Activated naive CD8-positive, alpha-beta T cell (primary cell): ENCODE measurements around the gene C15orf39.
"Not testable (repeated sequence)": the region's sequence is repeated elsewhere in the genome, so short reads cannot be mapped to it uniquely, and the experiment has no call there.

Source experiments
- H3K27ac Mint-ChIP-seq: one replicate; pipeline ENCODE4 v1.8.0; 2021; ENCODE audit warnings: mixed read lengths
- H3K27me3 Mint-ChIP-seq: one replicate; pipeline ENCODE4 v1.8.0; 2021; ENCODE audit warnings: mixed read lengths
- H3K36me3 Mint-ChIP-seq: one replicate; pipeline ENCODE4 v1.8.0; 2021; ENCODE audit warnings: mixed read lengths
- H3K4me1 Mint-ChIP-seq: one replicate; pipeline ENCODE4 v1.8.0; 2021; ENCODE audit warnings: low read depth, mixed read lengths
- H3K4me3 Mint-ChIP-seq: one replicate; pipeline ENCODE4 v1.8.0; 2021; ENCODE audit warnings: mild to moderate bottlenecking, mixed read lengths
- H3K9me3 Mint-ChIP-seq: one replicate; pipeline ENCODE4 v1.8.0; 2021; ENCODE audit warnings: low read depth, mixed read lengths

C15orf39 gene

DNA sequence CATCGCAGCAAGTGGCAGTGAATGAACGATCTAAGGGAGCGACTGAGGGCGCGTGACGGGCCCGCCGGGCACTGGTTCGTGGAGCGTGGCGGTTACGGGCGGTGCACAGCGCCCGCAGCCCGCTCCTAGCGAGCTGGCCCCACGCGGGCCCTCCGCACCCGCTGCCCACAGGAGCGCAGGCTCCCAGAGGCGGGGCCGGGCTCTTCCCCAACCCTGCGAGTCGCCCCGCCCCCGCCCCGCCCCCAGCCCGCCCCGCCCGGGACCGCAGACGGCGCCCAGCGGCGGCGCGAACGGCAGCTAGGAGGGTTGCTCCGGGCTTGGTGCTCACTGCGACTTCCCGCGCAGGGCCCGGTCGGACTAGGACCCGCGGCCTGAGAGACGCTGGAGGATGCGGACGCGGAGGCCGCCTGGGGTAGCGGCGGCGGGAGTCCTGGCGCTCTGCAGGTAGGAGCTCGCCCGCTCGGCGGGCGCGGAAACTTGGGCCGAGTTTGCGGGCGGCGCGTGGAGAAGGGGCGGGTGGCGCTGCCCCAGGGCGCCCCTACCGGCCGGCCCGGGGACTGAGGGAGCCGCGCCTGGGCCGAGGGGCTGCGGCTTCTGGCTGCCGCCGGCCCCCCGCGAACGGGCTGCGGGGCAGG is at the start of gene C15orf39:
Gene C15orf39 (plus strand): TSS at position 267 of the 635 bp plus-strand sequence. CDS start 4,167 bp downstream, outside the sequence.
- Mint-ChIP-seq H3K4me1 (peaks cover 41% of the 10 kb centered on the region), H3K27me3 (no peaks in the 10 kb centered on the region), H3K9me3 (no peaks in the 10 kb centered on the region), H3K4me3 (peak within 1 kb of the TSS; percentile 95), H3K36me3 (no peaks in the 10 kb centered on the region), H3K27ac (peak within 1 kb of the TSS; percentile 93)

- no peak overlapping the region for H3K4me3 Mint-ChIP-seq
- no peaks in the 10 kb centered on the region for H3K27me3 Mint-ChIP-seq
- H3K9me3 Mint-ChIP-seq: no peaks in the 10 kb centered on the region
- H3K36me3 Mint-ChIP-seq: no peaks in the 10 kb centered on the region
- no peak overlapping the region for H3K27ac Mint-ChIP-seq
- peaks cover 12% of the 10 kb centered on the region for H3K4me1 Mint-ChIP-seq
Observed at GRCh38 chr15:75152382-75153079, 49.2 kb upstream of the C15orf39 start.

GRCh38 chr15:75153087-75153486 is 48.6 kb upstream of the C15orf39 start:
- H3K9me3 Mint-ChIP-seq: no peaks in the 10 kb centered on the region
- no peaks in the 10 kb centered on the region for H3K36me3 Mint-ChIP-seq
- no peaks in the 10 kb centered on the region for H3K27me3 Mint-ChIP-seq
- H3K27ac Mint-ChIP-seq: no peak overlapping the region
- peaks cover 12% of the 10 kb centered on the region for H3K4me1 Mint-ChIP-seq
- H3K4me3 Mint-ChIP-seq: no peak overlapping the region

DNA sequence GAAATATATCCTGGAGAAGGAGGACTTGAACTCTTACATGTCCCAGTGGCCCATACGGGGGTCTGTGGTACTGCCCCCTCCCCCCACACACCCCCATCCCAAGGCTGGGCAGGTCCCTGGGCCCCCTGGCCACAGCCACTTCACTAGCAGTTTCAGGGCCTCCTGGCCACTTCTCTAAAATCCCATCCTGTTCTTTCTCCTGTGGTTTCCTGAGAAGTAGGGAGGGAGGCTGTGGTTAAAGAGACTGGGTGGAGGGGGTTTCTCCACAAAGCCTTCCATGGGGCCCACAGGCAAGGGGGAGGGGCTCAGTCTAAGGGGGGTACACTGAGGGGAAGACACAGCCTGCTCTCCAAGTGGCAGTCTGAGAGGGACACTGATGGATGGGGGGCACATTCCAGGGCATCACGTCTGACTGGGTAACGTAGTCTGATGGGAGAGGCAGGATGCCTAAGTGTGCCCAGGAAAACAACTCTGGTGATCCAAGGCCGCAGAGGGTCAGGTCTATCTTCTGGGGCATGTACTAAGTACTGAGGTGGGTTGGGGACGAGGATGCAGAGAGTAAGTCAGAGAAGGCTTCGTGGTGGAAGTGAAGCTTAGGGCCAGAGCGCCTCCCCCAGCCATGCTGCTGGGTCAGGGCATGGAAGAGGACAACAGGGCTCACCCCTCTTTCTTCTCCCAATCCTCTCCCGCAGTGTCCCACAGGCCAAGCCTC is 48.0 kb upstream of the C15orf39 start:
- no peaks in the 10 kb centered on the region for H3K9me3 Mint-ChIP-seq
- no peak overlapping the region for H3K4me3 Mint-ChIP-seq
- peaks cover 12% of the 10 kb centered on the region for H3K4me1 Mint-ChIP-seq
- H3K27me3 Mint-ChIP-seq: no peaks in the 10 kb centered on the region
- no peak overlapping the region for H3K27ac Mint-ChIP-seq
- H3K36me3 Mint-ChIP-seq: no peaks in the 10 kb centered on the region

- H3K27ac Mint-ChIP-seq: no peak overlapping the region
- no peaks in the 10 kb centered on the region for H3K27me3 Mint-ChIP-seq
- H3K4me1 Mint-ChIP-seq: peaks cover 12% of the 10 kb centered on the region
- no peaks in the 10 kb centered on the region for H3K36me3 Mint-ChIP-seq
- no peak overlapping the region for H3K4me3 Mint-ChIP-seq
- no peaks in the 10 kb centered on the region for H3K9me3 Mint-ChIP-seq
Observed at GRCh38 chr15:75154461-75155062, 47.1 kb upstream of the C15orf39 start.

GRCh38 chr15:75156326-75157215 is 45.1 kb upstream of the C15orf39 start:
- Mint-ChIP-seq H3K27ac (no peak overlapping the region), H3K4me1 (peaks cover 5% of the 10 kb centered on the region), H3K36me3 (no peaks in the 10 kb centered on the region), H3K4me3 (no peak overlapping the region), H3K27me3 (no peaks in the 10 kb centered on the region), H3K9me3 (no peaks in the 10 kb centered on the region)

DNA sequence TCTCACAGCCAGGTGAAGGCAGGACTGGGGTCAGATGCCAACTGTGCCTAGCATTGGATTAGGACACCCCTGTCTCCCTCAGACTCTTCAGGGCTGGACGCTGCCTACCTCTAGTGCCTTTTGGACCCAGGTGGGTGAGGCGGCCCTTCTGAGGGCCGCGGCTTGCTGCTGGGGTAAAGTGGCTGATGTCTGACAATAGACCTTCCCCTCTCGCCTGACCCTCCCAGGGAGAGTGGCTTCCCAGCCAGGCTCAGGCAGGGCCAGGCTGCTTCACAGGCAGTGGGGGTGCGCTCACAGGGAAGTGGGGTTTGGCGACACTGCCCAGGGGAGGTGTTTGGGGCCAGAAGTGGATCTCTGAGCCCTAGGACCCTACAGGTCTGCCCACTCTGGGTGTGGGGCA is 43.3 kb upstream of the C15orf39 start:
- Mint-ChIP-seq H3K4me1 (peaks cover 5% of the 10 kb centered on the region), H3K36me3 (no peaks in the 10 kb centered on the region), H3K4me3 (no peak overlapping the region), H3K27ac (no peak overlapping the region), H3K9me3 (no peaks in the 10 kb centered on the region), H3K27me3 (no peaks in the 10 kb centered on the region)

- Mint-ChIP-seq H3K4me3 (no peak overlapping the region), H3K9me3 (no peaks in the 10 kb centered on the region), H3K27ac (no peak overlapping the region), H3K27me3 (no peaks in the 10 kb centered on the region), H3K4me1 (peaks cover 1% of the 10 kb centered on the region), H3K36me3 (no peaks in the 10 kb centered on the region)
Observed at GRCh38 chr15:75159244-75159643, 42.4 kb upstream of the C15orf39 start.

DNA sequence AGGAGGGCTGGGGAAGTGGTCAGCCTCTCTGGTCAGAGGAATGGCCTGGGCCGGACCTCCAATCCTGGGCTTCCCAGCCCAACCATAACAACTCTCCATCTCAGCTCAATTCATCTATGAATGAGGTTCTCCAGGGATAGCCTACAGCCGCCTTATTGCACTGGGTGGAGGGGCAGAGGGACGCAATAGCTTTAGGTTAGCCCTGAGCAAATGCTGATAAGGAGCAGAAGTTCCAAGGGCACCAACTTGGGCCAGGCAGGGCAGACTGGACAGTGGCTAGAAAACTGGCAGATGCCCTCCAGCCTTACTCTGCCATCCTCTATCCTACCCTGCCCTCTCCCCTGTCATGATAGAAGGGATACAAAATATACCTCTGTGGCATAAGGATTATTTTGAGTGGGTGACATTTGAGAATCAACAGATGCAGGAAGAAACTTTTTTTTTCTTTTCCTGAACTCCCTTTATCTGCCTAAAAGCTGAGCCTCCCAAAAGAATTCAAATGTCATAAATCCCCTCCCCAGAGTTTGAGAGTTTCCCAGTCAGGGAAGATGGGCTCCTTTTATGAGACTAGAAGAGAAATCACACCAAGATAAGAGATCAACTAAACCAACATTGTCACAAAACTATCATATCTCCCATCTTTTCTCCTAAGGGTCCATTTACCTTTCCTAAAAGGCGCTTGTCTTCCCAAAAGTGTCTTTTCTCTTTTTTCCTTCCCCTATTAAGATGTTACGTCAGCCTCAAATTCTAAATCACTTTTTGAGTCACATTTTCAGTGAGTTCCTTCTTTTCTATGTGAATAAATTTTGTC is 40.4 kb upstream of the C15orf39 start:
- Mint-ChIP-seq H3K27ac (no peak overlapping the region), H3K27me3 (no peaks in the 10 kb centered on the region), H3K9me3 (no peaks in the 10 kb centered on the region), H3K4me3 (no peak overlapping the region), H3K36me3 (no peaks in the 10 kb centered on the region), H3K4me1 (no peaks in the 10 kb centered on the region)

GRCh38 chr15:75161917-75162414 is 39.7 kb upstream of the C15orf39 start:
- Mint-ChIP-seq H3K4me1 (no peaks in the 10 kb centered on the region), H3K9me3 (no peaks in the 10 kb centered on the region), H3K27me3 (no peaks in the 10 kb centered on the region), H3K36me3 (no peaks in the 10 kb centered on the region), H3K4me3 (no peak overlapping the region), H3K27ac (no peak overlapping the region)

DNA sequence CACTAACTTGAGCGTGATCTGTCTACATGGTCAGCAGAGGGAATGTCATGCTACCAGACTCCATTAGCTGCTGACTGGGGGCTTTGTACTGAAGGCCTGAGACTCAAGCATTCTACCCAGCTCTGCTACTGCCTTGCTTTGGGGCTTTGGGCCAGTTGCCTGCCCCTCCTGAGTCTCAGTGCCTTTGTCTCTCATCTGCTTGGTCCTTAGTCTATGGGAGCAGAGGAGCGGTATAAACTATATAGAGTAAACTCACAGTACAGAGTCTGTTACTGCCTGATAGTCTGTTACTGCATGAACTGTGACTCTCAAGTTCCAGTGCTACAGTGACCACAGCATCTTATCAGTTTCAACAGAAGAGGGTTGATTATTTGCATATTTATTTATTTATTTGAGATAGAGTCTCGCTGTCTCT is 38.5 kb upstream of the C15orf39 start:
- Mint-ChIP-seq H3K4me3 (no peak overlapping the region), H3K9me3 (no peaks in the 10 kb centered on the region), H3K36me3 (no peaks in the 10 kb centered on the region), H3K27ac (no peak overlapping the region), H3K4me1 (no peaks in the 10 kb centered on the region), H3K27me3 (no peaks in the 10 kb centered on the region)

- Mint-ChIP-seq H3K4me3 (no peak overlapping the region), H3K9me3 (no peaks in the 10 kb centered on the region), H3K27ac (no peak overlapping the region), H3K36me3 (peaks cover 4% of the 10 kb centered on the region), H3K27me3 (no peaks in the 10 kb centered on the region), H3K4me1 (no peaks in the 10 kb centered on the region)
Observed at GRCh38 chr15:75164625-75165350, 36.9 kb upstream of the C15orf39 start.

GRCh38 chr15:75166489-75167063 is 35.1 kb upstream of the C15orf39 start:
- H3K36me3 Mint-ChIP-seq, H3K9me3 Mint-ChIP-seq, H3K4me3 Mint-ChIP-seq, H3K27me3 Mint-ChIP-seq, H3K4me1 Mint-ChIP-seq, H3K27ac Mint-ChIP-seq: not testable (repeated sequence)
